GM18507 (cell line): Measurements from ENCODE around the gene COL25A1.
"Not testable (repeated sequence)": the region's sequence is repeated elsewhere in the genome, so short reads cannot be mapped to it uniquely, and the experiment has no call there.

Experiments
- DNase-seq: peaks from one replicate; pipeline ENCODE4 v3.0.0; 2011; ENCODE audit warnings: low read depth; ENCODE audit not compliant: insufficient read length; ENCODE audit errors: extremely low spot score
- FAIRE-seq: peaks from 2 replicates; lab custom pipeline; 2011; peaks lifted over from hg19 to GRCh38; lab: Jason Lieb, UNC

COL25A1 gene

DNA sequence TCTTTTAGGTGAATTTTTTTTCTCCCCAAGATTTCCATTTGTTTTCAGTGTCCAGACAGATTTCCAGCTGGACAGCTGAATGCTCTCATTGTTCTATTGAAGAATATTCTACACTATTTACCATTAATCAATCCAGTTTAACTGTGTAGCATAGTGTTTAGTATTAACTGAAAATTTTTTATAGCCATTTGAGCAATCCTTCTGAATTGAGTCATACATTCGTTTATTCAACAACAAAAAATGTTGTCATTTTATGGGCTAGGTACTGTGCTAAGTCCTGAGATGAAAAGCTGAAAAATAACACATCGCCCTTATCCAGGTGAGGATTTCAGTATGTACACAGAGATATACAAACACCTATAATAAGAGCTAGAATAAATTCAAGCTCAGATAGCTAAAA lies 223.3 kb downstream of the COL25A1 start:
- FAIRE-seq (no peak), DNase-seq (no peak)

DNA sequence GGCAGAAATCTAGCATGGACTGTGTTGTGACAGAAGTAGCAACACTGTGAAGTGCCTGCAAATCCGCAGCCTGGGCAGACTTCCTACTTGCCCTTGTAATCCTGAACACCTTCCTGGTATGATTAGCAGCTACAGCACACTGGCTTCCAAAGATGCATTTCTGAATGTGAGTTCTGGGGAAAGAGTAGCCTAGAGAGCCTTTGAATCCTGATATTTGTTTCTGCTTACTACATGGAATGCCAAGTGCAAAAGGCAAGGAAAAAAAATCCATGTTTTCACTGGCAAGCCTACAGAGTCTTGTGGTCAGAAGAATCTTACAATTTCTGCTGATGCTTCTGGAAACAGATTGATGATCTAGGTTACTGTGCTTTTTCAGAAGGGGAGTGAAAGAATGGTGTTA lies 223.7 kb downstream of the COL25A1 start:
- FAIRE-seq, result no peak
- DNase-seq, result no peak

DNA sequence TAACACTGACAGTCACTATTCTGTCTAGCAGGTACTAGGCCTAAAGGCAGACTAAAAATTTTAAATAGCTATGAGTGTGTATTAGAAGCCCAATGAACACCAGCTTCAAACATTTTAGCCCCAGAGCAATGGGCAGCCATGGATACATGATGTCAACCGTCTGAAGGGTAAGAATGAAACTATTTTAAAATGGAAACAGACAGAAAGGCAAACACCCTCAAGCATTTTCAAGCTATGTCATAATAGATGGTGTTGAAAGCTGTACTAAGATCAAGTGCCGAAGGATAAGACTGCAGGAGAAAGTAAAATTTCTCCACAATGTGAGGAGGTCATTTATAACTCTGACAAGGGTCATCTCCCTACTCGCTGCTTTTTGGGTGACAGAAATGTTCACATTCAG lies 225.0 kb downstream of the COL25A1 start:
- DNase-seq, result no peak
- FAIRE-seq, result no peak

- not testable (repeated sequence) for FAIRE-seq
These were observed 225.7 kb downstream of the COL25A1 start for GRCh38 chr4:109076709-109077108.

DNA sequence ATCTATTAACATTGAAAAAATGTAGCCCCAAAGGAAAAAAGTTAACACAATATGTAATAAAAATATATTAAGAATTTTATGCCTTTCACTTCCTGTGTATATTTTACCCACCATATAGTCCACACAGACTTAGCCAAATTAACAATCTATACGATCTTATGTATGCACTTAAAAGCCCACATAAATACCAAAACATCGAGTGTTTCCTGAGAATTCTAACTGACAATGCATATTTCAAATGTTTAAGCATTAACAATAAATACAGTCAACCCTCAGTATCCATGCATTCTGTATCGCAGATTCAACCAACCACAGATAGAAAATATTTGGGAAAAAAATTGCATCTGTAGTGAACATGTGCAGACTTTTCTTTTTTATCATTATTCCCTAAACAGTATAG lies 226.8 kb downstream of the COL25A1 start:
- DNase-seq (no peak), FAIRE-seq (no peak)

More at GRCh38 chr4:109076709-109077108, 225.7 kb downstream of the COL25A1 start:
- not testable (repeated sequence) for DNase-seq

- FAIRE-seq (no peak), DNase-seq (no peak)
These were observed 229.9 kb downstream of the COL25A1 start for GRCh38 chr4:109072595-109072994.

GRCh38 chr4:109070677-109071076 lies 231.8 kb downstream of the COL25A1 start:
- not testable (repeated sequence) for FAIRE-seq

GRCh38 chr4:109067508-109068235 lies 234.8 kb downstream of the COL25A1 start:
- DNase-seq (no peak), FAIRE-seq (no peak)

More at GRCh38 chr4:109070677-109071076, 231.8 kb downstream of the COL25A1 start:
- DNase-seq, result not testable (repeated sequence)

- DNase-seq (no peak), FAIRE-seq (no peak)
These were observed 237.5 kb downstream of the COL25A1 start for GRCh38 chr4:109065006-109065405.

DNA sequence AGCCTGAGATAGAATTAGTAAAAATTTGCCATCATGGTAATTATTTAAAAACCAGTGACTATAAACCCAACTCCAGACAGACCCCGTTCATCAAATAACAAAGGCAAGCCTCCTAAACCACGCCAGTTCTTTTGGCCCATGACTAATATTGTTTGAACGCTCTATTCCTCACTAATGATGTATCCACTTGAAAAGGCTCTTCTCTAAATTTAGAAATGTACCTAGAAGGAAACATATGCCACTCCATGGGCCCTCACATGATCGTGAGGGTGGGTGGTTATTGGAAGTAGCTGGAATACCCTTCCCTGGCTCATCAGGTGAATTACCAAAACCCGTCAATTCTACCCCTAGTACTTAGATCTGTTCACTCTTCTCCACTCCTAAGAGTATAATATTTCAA lies 249.2 kb downstream of the COL25A1 start:
- DNase-seq (no peak), FAIRE-seq (no peak)

- no peak for DNase-seq
- no peak for FAIRE-seq
These were observed 249.6 kb downstream of the COL25A1 start for GRCh38 chr4:109052821-109053220.

GRCh38 chr4:109051054-109051453 lies 251.4 kb downstream of the COL25A1 start:
- no peak for FAIRE-seq

DNA sequence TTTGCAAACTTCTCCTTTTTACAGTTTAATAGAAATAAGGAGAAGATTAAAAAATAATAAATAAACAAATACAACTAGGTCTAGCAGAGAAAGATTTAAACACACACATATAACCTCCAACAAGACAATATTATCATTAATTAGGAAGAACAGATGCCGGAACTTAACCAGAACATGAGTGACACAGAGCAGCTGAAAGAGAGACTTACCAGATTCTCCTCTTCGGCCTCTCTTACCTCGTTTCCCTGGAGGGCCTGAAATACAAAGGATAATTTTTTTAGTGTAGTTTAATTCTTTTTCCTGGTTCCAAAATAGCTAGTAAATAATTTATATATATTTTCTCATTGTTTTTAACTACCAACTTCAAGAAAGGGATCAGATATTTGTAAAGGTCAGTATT lies 252.5 kb downstream of the COL25A1 start:
- no peak for FAIRE-seq

More at GRCh38 chr4:109051054-109051453, 251.4 kb downstream of the COL25A1 start:
- no peak for DNase-seq

GRCh38 chr4:109046471-109047201 lies 255.8 kb downstream of the COL25A1 start:
- FAIRE-seq (no peak), DNase-seq (no peak)

More for the DNA sequence above, 252.5 kb downstream of the COL25A1 start:
- no peak for DNase-seq

GRCh38 chr4:109044431-109044830 lies 258.0 kb downstream of the COL25A1 start:
- no peak for FAIRE-seq
- no peak for DNase-seq

- FAIRE-seq, result no peak
These were observed 259.2 kb downstream of the COL25A1 start for GRCh38 chr4:109043286-109043685.

DNA sequence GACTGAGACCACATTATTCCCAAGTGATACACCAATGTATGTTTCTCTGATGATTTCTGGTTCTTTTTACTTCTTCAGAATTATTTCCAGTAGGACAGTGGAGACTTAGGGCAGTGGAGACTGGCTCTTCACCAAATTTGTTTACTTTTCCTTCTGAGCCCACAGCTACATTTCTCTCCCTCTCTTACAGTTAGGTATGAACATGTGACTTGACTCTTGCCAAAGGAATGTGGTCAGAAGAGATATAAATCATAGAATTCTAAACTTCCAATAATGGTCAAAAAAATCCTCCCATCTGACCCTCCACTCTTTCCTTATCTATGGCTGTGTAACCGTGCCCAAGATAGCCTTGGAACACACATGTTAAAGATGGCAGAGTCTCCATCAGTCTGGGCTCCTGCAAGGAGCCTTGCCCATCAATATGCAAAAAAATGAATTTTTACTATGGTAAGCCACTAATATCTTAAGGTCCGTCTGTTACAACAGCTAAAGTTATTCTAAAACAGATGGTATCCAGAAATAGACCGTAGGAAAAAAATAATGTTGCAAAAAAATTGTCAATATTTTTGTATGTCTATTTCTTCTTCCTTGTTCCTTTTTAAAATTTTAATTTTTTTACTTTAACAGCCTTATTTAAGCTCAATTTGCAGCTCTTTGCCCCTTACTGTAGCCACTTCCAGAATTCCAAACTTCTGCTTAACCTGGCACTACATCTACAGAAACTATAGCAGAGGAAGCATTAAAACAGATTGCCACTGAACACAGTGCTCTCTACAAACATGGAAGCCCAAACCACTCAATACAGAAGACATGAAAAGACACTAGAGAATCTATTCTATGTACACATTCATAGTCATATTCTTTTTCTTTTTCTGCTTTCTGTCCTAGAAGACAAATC lies 260.7 kb downstream of the COL25A1 start:
- no peak for FAIRE-seq

More at GRCh38 chr4:109043286-109043685, 259.2 kb downstream of the COL25A1 start:
- no peak for DNase-seq

DNA sequence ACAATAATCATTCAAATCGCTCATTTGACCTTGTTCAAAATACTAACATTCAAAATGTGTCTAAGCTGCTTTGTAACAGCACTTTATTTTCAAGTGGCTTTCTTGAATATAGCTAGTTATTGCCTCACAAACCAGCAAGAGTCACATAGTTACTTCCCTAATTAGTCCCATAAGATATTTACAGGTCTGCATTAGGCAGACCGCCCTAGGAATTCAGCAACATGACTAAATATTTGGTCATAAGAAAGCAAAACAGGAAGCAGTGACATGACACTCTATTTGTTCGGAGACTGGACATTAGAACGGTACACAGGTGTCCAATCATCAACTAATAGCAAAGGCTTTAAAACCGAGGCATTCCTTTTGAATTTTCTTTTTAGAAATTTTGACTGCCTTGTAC lies 262.0 kb downstream of the COL25A1 start:
- no peak for FAIRE-seq

More for the DNA sequence above, 260.7 kb downstream of the COL25A1 start:
- DNase-seq, result no peak

DNA sequence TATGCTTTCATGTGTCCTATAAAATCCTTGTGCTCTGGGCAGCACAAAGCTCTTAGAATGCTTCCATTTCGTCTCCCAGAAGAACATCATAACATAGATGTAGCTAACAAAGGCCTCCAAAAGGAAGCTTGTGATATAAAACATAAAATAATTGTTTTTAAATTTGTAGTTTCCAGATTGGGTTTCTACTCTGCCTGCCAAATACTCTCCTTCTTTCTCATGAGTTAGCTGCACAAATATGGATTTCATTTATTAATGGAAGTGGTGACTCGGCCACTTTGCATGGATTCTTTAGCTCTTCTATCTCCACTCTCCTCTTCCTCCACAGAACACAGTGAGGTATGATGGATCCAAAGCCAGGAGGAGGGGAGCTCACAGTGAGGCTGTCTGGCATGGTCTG lies 265.4 kb downstream of the COL25A1 start:
- FAIRE-seq (no peak), DNase-seq (no peak)

More for the DNA sequence above, 262.0 kb downstream of the COL25A1 start:
- DNase-seq, result no peak

- FAIRE-seq (no peak), DNase-seq (no peak)
These were observed 268.5 kb downstream of the COL25A1 start for GRCh38 chr4:109033993-109034392.
